GM13976 (cell line): ENCODE results near the gene HLCS.

Experiments used
- DNase-seq: peaks from one replicate; pipeline ENCODE4 v3.0.0; 2012; ENCODE audit warnings: low spot score
- CTCF ChIP-seq: IDR thresholded peaks from 2 replicates; pipeline ENCODE4 v1.5.1; 2012; ENCODE audit warnings: borderline replicate concordance, mild to moderate bottlenecking; ENCODE audit not compliant: insufficient read depth; ENCODE audit errors: extremely low read depth, missing control alignments, control extremely low read depth
- in situ Hi-C: fragments of 300-500 bp; cut with MboI; formaldehyde crosslinking; loops from one replicate; pipeline ENCODE4 v1.12.0; 2022; ENCODE audit warnings: low sequenced_read_pairs, mixed read lengths, inconsistent platforms; ENCODE audit not compliant: unreplicated experiment

The HLCS gene

GRCh38 chr21:36890086-36890485 is 76.4 kb downstream of the HLCS start:
- in situ Hi-C loops, result no loop called here
- TF ChIP-seq CTCF, result no peak
- DNase-seq, result no peak

DNA sequence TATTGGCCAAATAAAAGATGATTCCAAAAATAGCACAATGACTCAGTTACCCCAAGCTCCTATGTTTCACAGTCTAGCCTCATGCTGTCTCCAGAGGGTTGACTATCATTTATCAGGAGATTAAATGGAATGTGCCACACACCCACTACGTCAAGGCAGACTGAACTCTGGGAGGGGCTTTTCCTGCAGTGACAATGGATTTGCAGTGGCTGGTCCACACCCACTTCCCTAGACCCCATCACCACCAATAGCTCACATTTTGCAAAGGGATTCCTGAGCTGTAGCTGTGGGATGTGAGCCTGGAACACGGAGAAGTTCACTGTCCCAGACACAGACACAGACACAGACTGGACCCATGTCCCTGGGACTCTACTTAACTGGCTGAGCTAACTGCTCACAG is 77.1 kb downstream of the HLCS start:
- DNase-seq, result no peak
- in situ Hi-C loops, result no loop called here
- no peak for TF ChIP-seq CTCF

GRCh38 chr21:36888466-36888865 is 78.0 kb downstream of the HLCS start:
- in situ Hi-C loops, result no loop called here
- no peak for DNase-seq
- no peak for TF ChIP-seq CTCF

DNA sequence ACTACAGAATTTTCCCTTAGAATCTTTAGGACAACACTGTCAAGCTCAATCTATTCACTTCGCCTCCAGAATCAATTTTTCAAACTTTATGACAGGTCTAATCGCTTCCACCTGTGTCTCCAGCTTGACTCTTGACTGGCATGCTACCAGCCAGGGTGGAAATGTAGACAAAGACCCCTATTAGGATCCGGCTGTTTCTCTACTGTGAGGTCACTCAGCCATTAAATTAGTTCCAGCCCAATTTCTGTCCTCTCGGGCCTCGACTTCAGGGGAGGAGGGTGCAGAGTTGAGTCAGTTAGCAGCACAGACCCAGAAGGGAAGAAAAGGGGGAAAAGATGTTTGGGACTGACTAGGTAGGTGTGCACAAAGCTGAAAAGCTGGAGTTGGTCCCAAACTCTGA is 78.5 kb downstream of the HLCS start:
- TF ChIP-seq CTCF, result no peak
- DNase-seq, result no peak
- in situ Hi-C loops, result no loop called here

DNA sequence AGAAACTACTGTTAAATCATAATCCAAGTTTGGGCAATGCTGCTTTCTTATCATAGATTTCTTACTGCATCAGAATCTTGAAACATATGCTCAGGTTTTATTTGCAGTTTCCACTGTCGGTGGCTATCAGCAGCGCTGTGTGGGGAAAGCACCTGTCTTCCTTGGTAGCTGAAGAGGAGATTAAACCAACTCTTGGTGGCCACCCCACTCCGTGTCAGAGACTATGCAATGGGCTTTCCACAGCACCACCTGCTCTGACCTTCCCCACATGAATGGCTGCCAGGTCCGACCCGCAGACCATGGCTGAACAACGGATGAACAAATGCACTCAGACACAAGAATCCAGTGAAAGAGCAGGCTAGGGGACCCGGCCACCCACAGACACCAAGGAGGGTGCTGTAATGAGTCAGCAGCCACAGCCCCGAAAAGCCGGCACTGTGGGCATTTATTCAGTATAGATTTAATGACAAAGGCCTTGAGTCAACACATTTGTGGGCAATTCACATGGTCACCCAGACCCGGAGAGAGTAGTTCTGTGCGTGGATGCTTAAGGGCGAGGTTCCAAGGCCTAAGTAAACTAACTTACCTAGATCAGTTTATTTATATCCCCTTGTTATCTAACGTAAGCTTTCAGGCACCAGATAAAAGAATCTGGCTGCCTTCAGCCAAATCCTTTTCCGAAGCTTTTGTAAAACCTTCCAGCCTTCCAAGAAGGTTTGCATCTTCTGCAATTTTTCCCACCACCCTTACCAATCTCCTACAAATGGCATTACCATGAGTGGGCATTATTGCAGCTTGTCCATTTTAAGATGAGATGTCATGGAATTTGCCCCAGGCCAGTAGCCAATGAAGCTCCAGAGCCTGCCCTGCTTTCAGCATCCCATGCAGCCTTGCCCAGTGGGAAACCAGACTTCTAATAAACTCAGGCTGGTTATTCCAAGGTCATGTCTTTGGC is 82.7 kb downstream of the HLCS start:
- no peak for DNase-seq
- in situ Hi-C loops, result no loop called here
- no peak for TF ChIP-seq CTCF

DNA sequence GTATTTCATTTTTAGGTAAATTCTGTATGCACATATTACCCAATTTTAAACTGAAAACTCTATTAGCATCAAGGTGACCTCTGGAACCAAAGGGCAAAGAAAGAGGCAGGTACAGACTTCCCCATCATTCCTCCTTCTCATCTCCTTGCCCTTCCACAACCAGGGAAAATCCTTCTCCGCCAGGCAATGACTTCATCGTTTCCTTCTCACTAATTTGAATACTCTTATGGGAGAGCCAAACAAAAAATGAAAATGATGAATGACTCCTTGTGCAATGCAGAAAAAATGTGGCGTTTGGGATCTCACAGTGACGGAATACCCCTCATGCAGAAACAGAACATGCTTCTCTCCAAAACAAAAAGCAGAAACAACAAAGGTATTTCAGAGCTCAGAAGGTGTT is 83.7 kb downstream of the HLCS start:
- no peak for TF ChIP-seq CTCF
- no peak for DNase-seq
- in situ Hi-C loops, result no loop called here

DNA sequence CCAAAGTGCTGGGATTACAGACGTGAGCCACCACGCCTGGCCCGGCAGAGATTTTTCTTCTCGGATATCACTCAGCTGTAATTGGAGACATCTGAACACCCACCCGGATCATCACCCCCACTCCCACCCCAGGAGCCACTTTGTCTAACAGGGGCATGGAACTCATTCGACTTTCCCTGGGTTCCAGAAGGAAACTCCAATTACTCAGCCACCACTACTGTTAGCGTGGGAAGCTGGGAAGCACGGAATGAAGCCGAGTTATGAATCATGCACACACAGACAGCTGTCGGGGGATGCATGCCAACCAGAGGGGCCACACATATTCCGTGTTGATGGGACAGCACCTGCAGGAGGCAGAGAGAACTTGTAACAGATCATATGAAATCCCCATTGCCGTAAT is 85.2 kb downstream of the HLCS start:
- no peak for TF ChIP-seq CTCF
- in situ Hi-C loops, result no loop called here

More for the DNA sequence above, 85.2 kb downstream of the HLCS start:
- DNase-seq, result no peak
